ENCODE data around the gene ARHGAP26. TPM values are rescaled to one million over a fixed set of nuclear protein-coding genes. Genes with fewer than 3 reads are reported as not detected.

Gene ARHGAP26
- total and polyA plus RNA-seq, 2 of the 4 experiments (the other 2 are of a cell fraction) = 0.54 to 0.56 TPM

DNA sequence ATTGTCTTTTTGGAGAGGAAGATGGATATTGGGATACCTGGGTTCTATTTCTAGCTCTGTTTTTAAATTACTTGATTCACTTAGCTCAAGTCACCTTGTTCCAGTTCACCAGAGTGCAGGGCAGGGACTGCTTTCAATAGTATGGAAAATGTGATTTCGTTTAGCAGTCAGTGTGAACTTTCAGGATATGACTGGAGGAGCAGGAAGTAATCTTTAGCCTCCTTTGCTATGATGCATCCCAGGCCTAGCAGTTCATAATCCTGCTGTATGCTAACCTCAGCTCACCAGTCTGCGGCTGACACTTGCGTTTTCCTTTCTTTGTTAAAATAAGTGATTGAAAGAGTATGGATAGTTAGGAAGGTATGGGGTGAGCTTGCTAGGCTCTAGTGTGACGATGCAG lies 169.7 kb downstream of the ARHGAP26 start:
- Histone ChIP-seq H4K5ac (ENCODE audit: low read depth, low read length) (no peak overlapping the region), H2BK20ac (ENCODE audit: low read depth, low read length) (no peak overlapping the region), H4K91ac (ENCODE audit: insufficient read depth, low read depth, low read length) (no peak overlapping the region), H3K36me3 (ENCODE audit: control insufficient read depth, insufficient read depth, low read length) (no peaks in the 10 kb centered on the region), H4K20me1 (ENCODE audit: insufficient read depth, low read length) (no peaks in the 10 kb centered on the region), H3K27me3 (ENCODE audit: control insufficient read depth, insufficient read depth, low read length) (no peaks in the 10 kb centered on the region), H3K18ac (ENCODE audit: low read depth, low read length) (no peak overlapping the region; the same call in 1 of the 2 replicates), H3K23ac (ENCODE audit: low read depth, low read length) (no peak overlapping the region), H3K79me1 (ENCODE audit: low read depth in 1 of 2, low read length in 2 of 2) (no peaks in the 10 kb centered on the region), H4K8ac (ENCODE audit: low read depth in 2 of 2, low read length in 2 of 2) (no peak overlapping the region), H3K27ac (ENCODE audit: insufficient read depth, low read length) (no peak overlapping the region), H2BK5ac (ENCODE audit: low read depth, low read length, poor library complexity, severe bottlenecking) (no peak overlapping the region), H3K4me1 (ENCODE audit: control insufficient read depth, insufficient read depth, low read length) (no peaks in the 10 kb centered on the region), H3K4ac (ENCODE audit: low read depth, low read length) (no peak overlapping the region), H3K4me3 (ENCODE audit: insufficient read depth, low read depth, low read length) (no peak overlapping the region), H2AFZ (replicated peaks; ENCODE audit: low read length, poor library complexity) (no peak overlapping the region), H2BK15ac (ENCODE audit: low read depth, low read length) (no peak overlapping the region), H3K14ac (replicated peaks; ENCODE audit: low read depth, low read length) (no peak overlapping the region), H2BK120ac (ENCODE audit: low read depth, low read length) (no peak overlapping the region), H3K9ac (ENCODE audit: low read depth, low read length) (no peak overlapping the region), H3K4me2 (ENCODE audit: low read depth, low read length) (no peak overlapping the region), H3K9me3 (ENCODE audit: control insufficient read depth, insufficient read depth, low read length) (no peaks in the 10 kb centered on the region), H3K56ac (ENCODE audit: extremely low read depth, insufficient read depth, low read length) (no peak overlapping the region), H3K9me1 (ENCODE audit: insufficient read depth, low read length) (no peaks in the 10 kb centered on the region), H2AK9ac (replicated peaks; ENCODE audit: low read depth, low read length, poor library complexity) (no peak overlapping the region), H2AK5ac (ENCODE audit: low read depth, low read length) (no peak overlapping the region)
- dilution Hi-C loops (cut with HindIII; ENCODE audit: low sequenced_read_pairs, unreplicated experiment) = no loop called here
- ChIA-PET POLR2A (ENCODE audit: unreplicated experiment) (interaction anchor here (0.6 kb wide), 1 partner anchor 8 kb away, joined by 3 read pairs; no protein-coding TSS in a partner anchor), CTCF (no interaction called here)
- peak; percentile 34 for DNase-seq
- intact Hi-C loops (cut with micrococcal nuclease) = no loop called here
- WGBS, 2 experiments (ENCODE audit: extremely low coverage in 2 of 2, insufficient read length in 1 of 2) = no CpG with 5 or more reads among the region's 4 CpGs
- in situ Hi-C loops (cut with MboI; ENCODE audit: low sequenced_read_pairs) = no loop called here
- no TSS peak for BruUV-seq (replicated peaks)
- no peak for ATAC-seq (ENCODE audit: low read depth)
- TF ChIP-seq, protein P1, sequence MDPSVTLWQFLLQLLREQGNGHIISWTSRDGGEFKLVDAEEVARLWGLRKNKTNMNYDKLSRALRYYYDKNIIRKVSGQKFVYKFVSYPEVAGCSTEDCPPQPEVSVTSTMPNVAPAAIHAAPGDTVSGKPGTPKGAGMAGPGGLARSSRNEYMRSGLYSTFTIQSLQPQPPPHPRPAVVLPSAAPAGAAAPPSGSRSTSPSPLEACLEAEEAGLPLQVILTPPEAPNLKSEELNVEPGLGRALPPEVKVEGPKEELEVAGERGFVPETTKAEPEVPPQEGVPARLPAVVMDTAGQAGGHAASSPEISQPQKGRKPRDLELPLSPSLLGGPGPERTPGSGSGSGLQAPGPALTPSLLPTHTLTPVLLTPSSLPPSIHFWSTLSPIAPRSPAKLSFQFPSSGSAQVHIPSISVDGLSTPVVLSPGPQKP (IDR thresholded peaks at IDR 0.05; ENCODE audit: borderline replicate concordance, low read depth, low read length) = no peak
- no peak for TF ChIP-seq MAFK (IDR thresholded peaks at IDR 0.05; ENCODE audit: low read depth, low read length)
- TF ChIP-seq CHD1 (IDR thresholded peaks at IDR 0.05; ENCODE audit: low read depth, low read length) = no peak
- no peak for TF ChIP-seq FOS (IDR thresholded peaks at IDR 0.05; ENCODE audit: low read depth, low read length)
- TF ChIP-seq, protein P2, sequence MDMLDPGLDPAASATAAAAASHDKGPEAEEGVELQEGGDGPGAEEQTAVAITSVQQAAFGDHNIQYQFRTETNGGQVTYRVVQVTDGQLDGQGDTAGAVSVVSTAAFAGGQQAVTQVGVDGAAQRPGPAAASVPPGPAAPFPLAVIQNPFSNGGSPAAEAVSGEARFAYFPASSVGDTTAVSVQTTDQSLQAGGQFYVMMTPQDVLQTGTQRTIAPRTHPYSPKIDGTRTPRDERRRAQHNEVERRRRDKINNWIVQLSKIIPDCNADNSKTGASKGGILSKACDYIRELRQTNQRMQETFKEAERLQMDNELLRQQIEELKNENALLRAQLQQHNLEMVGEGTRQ (IDR thresholded peaks at IDR 0.05; ENCODE audit: low read depth, low read length) = no peak
- TF ChIP-seq, protein P3, sequence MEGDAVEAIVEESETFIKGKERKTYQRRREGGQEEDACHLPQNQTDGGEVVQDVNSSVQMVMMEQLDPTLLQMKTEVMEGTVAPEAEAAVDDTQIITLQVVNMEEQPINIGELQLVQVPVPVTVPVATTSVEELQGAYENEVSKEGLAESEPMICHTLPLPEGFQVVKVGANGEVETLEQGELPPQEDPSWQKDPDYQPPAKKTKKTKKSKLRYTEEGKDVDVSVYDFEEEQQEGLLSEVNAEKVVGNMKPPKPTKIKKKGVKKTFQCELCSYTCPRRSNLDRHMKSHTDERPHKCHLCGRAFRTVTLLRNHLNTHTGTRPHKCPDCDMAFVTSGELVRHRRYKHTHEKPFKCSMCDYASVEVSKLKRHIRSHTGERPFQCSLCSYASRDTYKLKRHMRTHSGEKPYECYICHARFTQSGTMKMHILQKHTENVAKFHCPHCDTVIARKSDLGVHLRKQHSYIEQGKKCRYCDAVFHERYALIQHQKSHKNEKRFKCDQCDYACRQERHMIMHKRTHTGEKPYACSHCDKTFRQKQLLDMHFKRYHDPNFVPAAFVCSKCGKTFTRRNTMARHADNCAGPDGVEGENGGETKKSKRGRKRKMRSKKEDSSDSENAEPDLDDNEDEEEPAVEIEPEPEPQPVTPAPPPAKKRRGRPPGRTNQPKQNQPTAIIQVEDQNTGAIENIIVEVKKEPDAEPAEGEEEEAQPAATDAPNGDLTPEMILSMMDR (conservative IDR thresholded peaks at IDR 0.05; ENCODE audit: low read depth, low read length) = no peak
- no peak for TF ChIP-seq SMC3 (IDR thresholded peaks at IDR 0.05; ENCODE audit: low read depth, low read length)
- TF ChIP-seq MXI1 (IDR thresholded peaks at IDR 0.05; ENCODE audit: borderline replicate concordance, low read depth, low read length) = no peak
- no peak for TF ChIP-seq RAD21 (IDR thresholded peaks at IDR 0.05; ENCODE audit: low read length)
- TF ChIP-seq BHLHE40 (IDR thresholded peaks at IDR 0.05; ENCODE audit: low read depth, low read length) = no peak
- TF ChIP-seq RCOR1 (IDR thresholded peaks at IDR 0.05; ENCODE audit: insufficient replicate concordance, low read length) = no peak
- TF ChIP-seq POLR2A (IDR thresholded peaks at IDR 0.05; ENCODE audit: low read depth, low read length) = no peak
- no peak for TF ChIP-seq RFX5 (IDR thresholded peaks at IDR 0.05; ENCODE audit: low read depth, low read length)
- TF ChIP-seq NFE2L2 (IDR thresholded peaks at IDR 0.05; ENCODE audit: low read depth, low read length) = no peak
- no peak for TF ChIP-seq MAZ (IDR thresholded peaks at IDR 0.05; ENCODE audit: borderline replicate concordance, low read depth, low read length)
- no peak for TF ChIP-seq CEBPB (IDR thresholded peaks at IDR 0.05; ENCODE audit: low read depth, low read length)
